Activated CD4-positive, alpha-beta T cell treated with anti-CD3 and anti-CD28 coated beads for 4 hours (primary cell): ENCODE results near the gene TMEM254.
"Not testable (repeated sequence)": the region's sequence is repeated elsewhere in the genome, so short reads cannot be mapped to it uniquely, and the experiment has no call there.

Experiments used
- DNase-seq, 2 donors: peaks; one replicate each; pipeline ENCODE4 v3.0.0-alpha.2; 2020

Gene TMEM254

GRCh38 chr10:80078448-80079311 is at the start of gene TMEM254:
Gene TMEM254 (plus strand): TSS chr10:80078665. CDS start chr10:80078700, 35 bp downstream.
- peak; percentile 87 to 88 for DNase-seq

GRCh38 chr10:80029205-80029604 is 49.3 kb upstream of the TMEM254 start:
- not testable (repeated sequence) for DNase-seq

- DNase-seq, result not testable (repeated sequence)
Measured at GRCh38 chr10:80029865-80030264, 48.6 kb upstream of the TMEM254 start.

GRCh38 chr10:80032503-80032902 is 46.0 kb upstream of the TMEM254 start:
- DNase-seq, result no peak

GRCh38 chr10:80034766-80035165 is 43.7 kb upstream of the TMEM254 start:
- DNase-seq, result not testable (repeated sequence)

GRCh38 chr10:80035430-80035829 is 43.0 kb upstream of the TMEM254 start:
- DNase-seq, result not testable (repeated sequence)

GRCh38 chr10:80036921-80037500 is 41.5 kb upstream of the TMEM254 start:
- DNase-seq, result not testable (repeated sequence)

- not testable (repeated sequence) for DNase-seq
Measured at GRCh38 chr10:80038226-80038625, 40.2 kb upstream of the TMEM254 start.

GRCh38 chr10:80041162-80041561 is 37.3 kb upstream of the TMEM254 start:
- no peak for DNase-seq

- DNase-seq, result not testable (repeated sequence)
Measured at GRCh38 chr10:80044935-80045334, 33.5 kb upstream of the TMEM254 start.

- peak; percentile 65 to 72 for DNase-seq
Measured at GRCh38 chr10:80046629-80047441, 31.6 kb upstream of the TMEM254 start.

GRCh38 chr10:80050752-80051151 is 27.7 kb upstream of the TMEM254 start:
- no peak for DNase-seq

GRCh38 chr10:80051993-80052392 is 26.5 kb upstream of the TMEM254 start:
- no peak for DNase-seq

- DNase-seq, result no peak
Measured at GRCh38 chr10:80055760-80056159, 22.7 kb upstream of the TMEM254 start.

- DNase-seq, result no peak
Measured at GRCh38 chr10:80057171-80057570, 21.3 kb upstream of the TMEM254 start.

- no peak for DNase-seq
Measured at GRCh38 chr10:80064120-80064886, 14.2 kb upstream of the TMEM254 start.

GRCh38 chr10:80066809-80067208 is 11.7 kb upstream of the TMEM254 start:
- DNase-seq, result no peak

- not testable (repeated sequence) for DNase-seq
Measured at GRCh38 chr10:80067821-80068220, 10.6 kb upstream of the TMEM254 start.

GRCh38 chr10:80068270-80068669 is 10.2 kb upstream of the TMEM254 start:
- DNase-seq, result no peak

- DNase-seq, result no peak
Measured at GRCh38 chr10:80070057-80070456, 8.4 kb upstream of the TMEM254 start.

GRCh38 chr10:80072584-80072983 is 5.9 kb upstream of the TMEM254 start:
- DNase-seq, result no peak

- DNase-seq, result no peak
Measured at GRCh38 chr10:80075781-80076180, 2.7 kb upstream of the TMEM254 start.
